GM23338 (cell line): ENCODE results near the gene SLC25A24.

Experiments used
- CTCF ChIP-seq, 2 experiments: fragments of 200-600 bp in 1 of 2; sonication (generic) in 1 of 2; conservative IDR thresholded peaks; 2 replicates each; pipeline versions ENCODE4 v1.5.1 to v1.6.1; 2016 to 2017; ENCODE audit warnings: antibody characterized with exemption in 2 of 2, low read depth in 2 of 2, mild to moderate bottlenecking in 2 of 2, moderate library complexity in 1 of 2
- POLR2AphosphoS5 ChIP-seq: IDR thresholded peaks from 2 replicates; pipeline ENCODE4 v1.6.1; 2016; ENCODE audit warnings: antibody characterized with exemption, low read depth

GRCh38 chr1:108188801-108189200, 11.3 kb downstream of the SLC25A24 start:
- TF ChIP-seq CTCF (conservative IDR thresholded peaks at IDR 0.05; ENCODE audit: low read depth in 2 of 2): no peak
- no peak for TF ChIP-seq POLR2AphosphoS5
